IMR-90 (cell line): Measurements from ENCODE around the gene ATF1.

Source experiments
- BHLHE40 ChIP-seq: fragments of 150-350 bp; IDR thresholded peaks from 2 replicates; pipeline ENCODE4 v1.6.1; 2016; ENCODE audit warnings: mild to moderate bottlenecking, low read depth, low read length
- CHD1 ChIP-seq: IDR thresholded peaks from 2 replicates; pipeline ENCODE4 v1.6.1; 2012; ENCODE audit warnings: low read depth, low read length, improper control_type of control experiment
- FOS ChIP-seq: fragments of 150-350 bp; IDR thresholded peaks from 2 replicates; pipeline ENCODE4 v1.6.1; 2016; ENCODE audit warnings: low read depth, low read length
- RAD21 ChIP-seq: IDR thresholded peaks from 2 replicates; pipeline ENCODE4 v1.6.1; 2012; ENCODE audit warnings: low read length, improper control_type of control experiment
- TF ChIP-seq, protein P1 (sequence below): conservative IDR thresholded peaks from 2 replicates; pipeline ENCODE4 v1.5.1; 2012; ENCODE audit warnings: mild to moderate bottlenecking, low read depth, low read length, improper control_type of control experiment
- TF ChIP-seq, protein P2 (sequence below): fragments of 150-350 bp; IDR thresholded peaks from 2 replicates; pipeline ENCODE4 v1.6.1; 2016; ENCODE audit warnings: low read depth, mild to moderate bottlenecking, low read length, moderate library complexity, borderline replicate concordance

DNA sequence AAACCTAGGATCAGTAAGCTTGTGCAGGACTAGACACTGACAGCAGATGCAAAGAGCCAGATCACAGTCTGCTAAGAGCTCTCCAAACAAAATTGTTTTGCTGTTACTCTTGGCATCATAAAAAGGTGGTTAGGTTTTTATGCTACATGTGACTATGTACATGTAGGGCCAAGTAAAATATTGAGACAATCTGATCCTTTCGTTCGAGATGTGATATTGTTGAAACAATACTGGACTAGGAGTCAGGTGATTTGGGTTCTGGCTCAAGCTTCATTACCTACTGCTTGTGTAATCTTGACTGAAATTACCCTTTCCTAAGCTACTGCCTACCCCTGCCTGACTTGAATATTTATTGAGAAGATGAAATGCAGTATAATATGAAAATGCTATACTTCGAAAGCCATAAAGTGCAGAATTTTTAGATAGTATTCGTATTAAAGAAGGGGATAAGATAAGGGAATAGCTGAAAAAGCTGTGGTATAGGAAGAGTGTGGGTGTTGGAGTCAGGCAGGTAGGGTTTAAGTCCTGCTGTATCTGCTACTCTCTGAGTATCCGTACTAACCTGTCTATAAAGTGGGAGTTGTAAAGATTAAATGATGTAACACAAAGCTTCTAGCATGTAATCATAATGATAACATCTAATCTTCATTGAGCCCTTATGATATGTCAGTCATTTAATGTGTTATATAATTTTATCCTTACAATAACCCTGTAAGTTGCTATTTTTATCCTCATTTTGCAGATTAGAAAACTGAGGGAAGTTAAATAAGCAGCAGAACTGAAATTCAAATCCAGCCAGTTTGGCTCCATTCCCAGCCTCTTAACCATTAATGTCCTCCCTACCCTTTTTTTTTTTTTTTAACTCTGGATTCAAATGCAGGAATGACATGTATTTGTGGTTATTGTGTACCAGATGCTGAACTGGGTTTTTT, 38.6 kb upstream of the ATF1 start:
- TF ChIP-seq, protein P1, sequence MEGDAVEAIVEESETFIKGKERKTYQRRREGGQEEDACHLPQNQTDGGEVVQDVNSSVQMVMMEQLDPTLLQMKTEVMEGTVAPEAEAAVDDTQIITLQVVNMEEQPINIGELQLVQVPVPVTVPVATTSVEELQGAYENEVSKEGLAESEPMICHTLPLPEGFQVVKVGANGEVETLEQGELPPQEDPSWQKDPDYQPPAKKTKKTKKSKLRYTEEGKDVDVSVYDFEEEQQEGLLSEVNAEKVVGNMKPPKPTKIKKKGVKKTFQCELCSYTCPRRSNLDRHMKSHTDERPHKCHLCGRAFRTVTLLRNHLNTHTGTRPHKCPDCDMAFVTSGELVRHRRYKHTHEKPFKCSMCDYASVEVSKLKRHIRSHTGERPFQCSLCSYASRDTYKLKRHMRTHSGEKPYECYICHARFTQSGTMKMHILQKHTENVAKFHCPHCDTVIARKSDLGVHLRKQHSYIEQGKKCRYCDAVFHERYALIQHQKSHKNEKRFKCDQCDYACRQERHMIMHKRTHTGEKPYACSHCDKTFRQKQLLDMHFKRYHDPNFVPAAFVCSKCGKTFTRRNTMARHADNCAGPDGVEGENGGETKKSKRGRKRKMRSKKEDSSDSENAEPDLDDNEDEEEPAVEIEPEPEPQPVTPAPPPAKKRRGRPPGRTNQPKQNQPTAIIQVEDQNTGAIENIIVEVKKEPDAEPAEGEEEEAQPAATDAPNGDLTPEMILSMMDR, result no peak
- TF ChIP-seq BHLHE40 (no peak), CHD1 (no peak), RAD21 (no peak), FOS (no peak)
- TF ChIP-seq, protein P2, sequence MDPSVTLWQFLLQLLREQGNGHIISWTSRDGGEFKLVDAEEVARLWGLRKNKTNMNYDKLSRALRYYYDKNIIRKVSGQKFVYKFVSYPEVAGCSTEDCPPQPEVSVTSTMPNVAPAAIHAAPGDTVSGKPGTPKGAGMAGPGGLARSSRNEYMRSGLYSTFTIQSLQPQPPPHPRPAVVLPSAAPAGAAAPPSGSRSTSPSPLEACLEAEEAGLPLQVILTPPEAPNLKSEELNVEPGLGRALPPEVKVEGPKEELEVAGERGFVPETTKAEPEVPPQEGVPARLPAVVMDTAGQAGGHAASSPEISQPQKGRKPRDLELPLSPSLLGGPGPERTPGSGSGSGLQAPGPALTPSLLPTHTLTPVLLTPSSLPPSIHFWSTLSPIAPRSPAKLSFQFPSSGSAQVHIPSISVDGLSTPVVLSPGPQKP, result no peak
